ENCODE data around the gene YOD1. TPM values are rescaled to one million over a fixed set of nuclear protein-coding genes. Genes with fewer than 3 reads are reported as not detected.

YOD1 gene
- total and polyA plus RNA-seq, 2 of the 13 experiments (the other 11 are each of a cell fraction or from before 2014, with no cell fraction given), result 3.4 to 9.1 TPM

DNA sequence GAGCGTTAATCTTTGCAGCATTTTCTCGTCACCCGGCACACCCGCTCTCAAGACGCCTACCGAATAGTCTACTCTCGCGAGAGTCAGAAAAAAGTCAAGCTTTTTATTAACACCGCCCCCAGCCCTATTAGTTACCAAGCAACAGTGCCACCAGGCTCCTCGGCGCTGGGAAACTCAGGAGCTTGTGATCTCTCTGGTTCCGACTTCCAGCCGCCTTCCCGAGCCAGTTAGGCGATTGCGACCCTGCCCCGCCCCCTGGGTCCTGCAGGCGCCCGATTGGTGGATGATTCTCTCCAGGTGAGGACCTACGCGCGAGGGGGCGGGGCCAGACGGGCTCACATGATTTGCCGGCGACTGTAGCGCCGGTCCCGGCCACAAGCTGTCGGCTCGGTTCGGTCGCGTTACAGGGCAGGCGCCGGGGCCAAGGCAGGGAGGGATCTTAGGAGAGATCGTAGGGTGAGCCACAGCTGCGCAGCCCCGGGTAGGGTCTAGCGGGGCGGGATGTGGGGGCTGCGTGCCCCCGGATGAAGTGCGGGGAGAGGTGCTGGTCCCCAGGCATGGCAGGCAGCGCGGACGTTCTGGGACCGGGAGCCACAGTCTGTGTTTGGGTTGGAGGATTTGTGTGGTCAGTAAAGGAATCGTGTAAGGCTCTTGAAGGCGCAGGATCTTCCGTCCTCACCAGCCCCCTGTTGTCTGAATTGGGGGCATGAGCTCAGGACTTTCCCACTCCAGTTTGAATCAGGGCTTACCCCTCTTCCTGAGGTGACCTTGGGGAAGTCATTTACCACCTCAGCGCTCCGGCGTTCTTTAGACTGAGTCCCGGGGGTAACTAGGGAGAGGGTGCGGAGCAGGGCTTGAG, 2.1 kb upstream of the YOD1 start, which contains the start of gene PFKFB2 (continued):
- TF ChIP-seq, protein P1, sequence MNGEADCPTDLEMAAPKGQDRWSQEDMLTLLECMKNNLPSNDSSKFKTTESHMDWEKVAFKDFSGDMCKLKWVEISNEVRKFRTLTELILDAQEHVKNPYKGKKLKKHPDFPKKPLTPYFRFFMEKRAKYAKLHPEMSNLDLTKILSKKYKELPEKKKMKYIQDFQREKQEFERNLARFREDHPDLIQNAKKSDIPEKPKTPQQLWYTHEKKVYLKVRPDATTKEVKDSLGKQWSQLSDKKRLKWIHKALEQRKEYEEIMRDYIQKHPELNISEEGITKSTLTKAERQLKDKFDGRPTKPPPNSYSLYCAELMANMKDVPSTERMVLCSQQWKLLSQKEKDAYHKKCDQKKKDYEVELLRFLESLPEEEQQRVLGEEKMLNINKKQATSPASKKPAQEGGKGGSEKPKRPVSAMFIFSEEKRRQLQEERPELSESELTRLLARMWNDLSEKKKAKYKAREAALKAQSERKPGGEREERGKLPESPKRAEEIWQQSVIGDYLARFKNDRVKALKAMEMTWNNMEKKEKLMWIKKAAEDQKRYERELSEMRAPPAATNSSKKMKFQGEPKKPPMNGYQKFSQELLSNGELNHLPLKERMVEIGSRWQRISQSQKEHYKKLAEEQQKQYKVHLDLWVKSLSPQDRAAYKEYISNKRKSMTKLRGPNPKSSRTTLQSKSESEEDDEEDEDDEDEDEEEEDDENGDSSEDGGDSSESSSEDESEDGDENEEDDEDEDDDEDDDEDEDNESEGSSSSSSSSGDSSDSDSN (CRISPR knock-in tag; IDR thresholded peaks at IDR 0.05), result peak; percentile 76
- TF ChIP-seq ARNT2 (CRISPR knock-in tag; IDR thresholded peaks at IDR 0.05; ENCODE audit: low read depth) (peak; percentile 26), PITX1 (CRISPR knock-in tag; IDR thresholded peaks at IDR 0.05) (no peak), ZNF501 (CRISPR knock-in tag; IDR thresholded peaks at IDR 0.05) (peak; percentile 81), FOXP1 (IDR thresholded peaks at IDR 0.05) (no peak), FOXP1 (CRISPR knock-in tag; IDR thresholded peaks at IDR 0.05) (no peak), RXRB (CRISPR knock-in tag; IDR thresholded peaks at IDR 0.05; ENCODE audit: borderline replicate concordance) (no peak), EHMT2 (IDR thresholded peaks at IDR 0.05; ENCODE audit: borderline replicate concordance, low read depth, low read length) (no peak), PCBP1 (IDR thresholded peaks at IDR 0.05; ENCODE audit: borderline replicate concordance, low read depth, low read length) (no peak), FOSL1 (CRISPR knock-in tag; IDR thresholded peaks at IDR 0.05; ENCODE audit: borderline replicate concordance) (no peak), BRD4 (CRISPR knock-in tag; IDR thresholded peaks at IDR 0.05) (0 out of 2 replicates have a peak, but pooled peaks have one; percentile 62)
- TF ChIP-seq, protein P2, sequence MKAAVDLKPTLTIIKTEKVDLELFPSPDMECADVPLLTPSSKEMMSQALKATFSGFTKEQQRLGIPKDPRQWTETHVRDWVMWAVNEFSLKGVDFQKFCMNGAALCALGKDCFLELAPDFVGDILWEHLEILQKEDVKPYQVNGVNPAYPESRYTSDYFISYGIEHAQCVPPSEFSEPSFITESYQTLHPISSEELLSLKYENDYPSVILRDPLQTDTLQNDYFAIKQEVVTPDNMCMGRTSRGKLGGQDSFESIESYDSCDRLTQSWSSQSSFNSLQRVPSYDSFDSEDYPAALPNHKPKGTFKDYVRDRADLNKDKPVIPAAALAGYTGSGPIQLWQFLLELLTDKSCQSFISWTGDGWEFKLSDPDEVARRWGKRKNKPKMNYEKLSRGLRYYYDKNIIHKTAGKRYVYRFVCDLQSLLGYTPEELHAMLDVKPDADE (CRISPR knock-in tag; IDR thresholded peaks at IDR 0.05), result no peak
- TF ChIP-seq, protein P3, sequence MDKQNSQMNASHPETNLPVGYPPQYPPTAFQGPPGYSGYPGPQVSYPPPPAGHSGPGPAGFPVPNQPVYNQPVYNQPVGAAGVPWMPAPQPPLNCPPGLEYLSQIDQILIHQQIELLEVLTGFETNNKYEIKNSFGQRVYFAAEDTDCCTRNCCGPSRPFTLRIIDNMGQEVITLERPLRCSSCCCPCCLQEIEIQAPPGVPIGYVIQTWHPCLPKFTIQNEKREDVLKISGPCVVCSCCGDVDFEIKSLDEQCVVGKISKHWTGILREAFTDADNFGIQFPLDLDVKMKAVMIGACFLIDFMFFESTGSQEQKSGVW (CRISPR knock-in tag; IDR thresholded peaks at IDR 0.05; ENCODE audit: borderline replicate concordance), result no peak
- TF ChIP-seq, protein P4, sequence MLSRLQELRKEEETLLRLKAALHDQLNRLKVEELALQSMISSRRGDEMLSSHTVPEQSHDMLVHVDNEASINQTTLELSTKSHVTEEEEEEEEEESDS (CRISPR knock-in tag; IDR thresholded peaks at IDR 0.05; ENCODE audit: borderline replicate concordance), result no peak
- TF ChIP-seq, protein P5, sequence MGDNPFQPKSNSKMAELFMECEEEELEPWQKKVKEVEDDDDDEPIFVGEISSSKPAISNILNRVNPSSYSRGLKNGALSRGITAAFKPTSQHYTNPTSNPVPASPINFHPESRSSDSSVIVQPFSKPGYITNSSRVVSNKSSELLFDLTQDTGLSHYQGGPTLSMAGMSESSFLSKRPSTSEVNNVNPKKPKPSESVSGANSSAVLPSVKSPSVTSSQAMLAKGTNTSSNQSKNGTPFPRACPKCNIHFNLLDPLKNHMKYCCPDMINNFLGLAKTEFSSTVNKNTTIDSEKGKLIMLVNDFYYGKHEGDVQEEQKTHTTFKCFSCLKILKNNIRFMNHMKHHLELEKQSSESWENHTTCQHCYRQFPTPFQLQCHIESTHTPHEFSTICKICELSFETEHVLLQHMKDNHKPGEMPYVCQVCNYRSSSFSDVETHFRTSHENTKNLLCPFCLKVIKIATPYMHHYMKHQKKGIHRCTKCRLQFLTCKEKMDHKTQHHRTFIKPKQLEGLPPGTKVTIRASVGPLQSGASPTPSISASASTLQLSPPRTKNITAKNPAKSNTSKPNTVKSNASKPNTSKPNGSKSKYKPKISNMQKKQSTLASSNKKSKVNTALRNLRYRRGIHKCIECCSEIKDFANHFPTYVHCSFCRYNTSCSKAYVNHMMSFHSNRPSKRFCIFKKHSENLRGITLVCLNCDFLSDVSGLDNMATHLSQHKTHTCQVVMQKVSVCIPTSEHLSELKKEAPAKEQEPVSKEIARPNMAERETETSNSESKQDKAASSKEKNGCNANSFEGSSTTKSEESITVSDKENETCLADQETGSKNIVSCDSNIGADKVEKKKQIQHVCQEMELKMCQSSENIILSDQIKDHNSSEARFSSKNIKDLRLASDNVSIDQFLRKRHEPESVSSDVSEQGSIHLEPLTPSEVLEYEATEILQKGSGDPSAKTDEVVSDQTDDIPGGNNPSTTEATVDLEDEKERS (CRISPR knock-in tag; IDR thresholded peaks at IDR 0.05), result no peak
- TF ChIP-seq, protein P6, sequence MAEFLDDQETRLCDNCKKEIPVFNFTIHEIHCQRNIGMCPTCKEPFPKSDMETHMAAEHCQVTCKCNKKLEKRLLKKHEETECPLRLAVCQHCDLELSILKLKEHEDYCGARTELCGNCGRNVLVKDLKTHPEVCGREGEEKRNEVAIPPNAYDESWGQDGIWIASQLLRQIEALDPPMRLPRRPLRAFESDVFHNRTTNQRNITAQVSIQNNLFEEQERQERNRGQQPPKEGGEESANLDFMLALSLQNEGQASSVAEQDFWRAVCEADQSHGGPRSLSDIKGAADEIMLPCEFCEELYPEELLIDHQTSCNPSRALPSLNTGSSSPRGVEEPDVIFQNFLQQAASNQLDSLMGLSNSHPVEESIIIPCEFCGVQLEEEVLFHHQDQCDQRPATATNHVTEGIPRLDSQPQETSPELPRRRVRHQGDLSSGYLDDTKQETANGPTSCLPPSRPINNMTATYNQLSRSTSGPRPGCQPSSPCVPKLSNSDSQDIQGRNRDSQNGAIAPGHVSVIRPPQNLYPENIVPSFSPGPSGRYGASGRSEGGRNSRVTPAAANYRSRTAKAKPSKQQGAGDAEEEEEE (CRISPR knock-in tag; IDR thresholded peaks at IDR 0.05; ENCODE audit: borderline replicate concordance), result no peak
- TF ChIP-seq, protein P7, sequence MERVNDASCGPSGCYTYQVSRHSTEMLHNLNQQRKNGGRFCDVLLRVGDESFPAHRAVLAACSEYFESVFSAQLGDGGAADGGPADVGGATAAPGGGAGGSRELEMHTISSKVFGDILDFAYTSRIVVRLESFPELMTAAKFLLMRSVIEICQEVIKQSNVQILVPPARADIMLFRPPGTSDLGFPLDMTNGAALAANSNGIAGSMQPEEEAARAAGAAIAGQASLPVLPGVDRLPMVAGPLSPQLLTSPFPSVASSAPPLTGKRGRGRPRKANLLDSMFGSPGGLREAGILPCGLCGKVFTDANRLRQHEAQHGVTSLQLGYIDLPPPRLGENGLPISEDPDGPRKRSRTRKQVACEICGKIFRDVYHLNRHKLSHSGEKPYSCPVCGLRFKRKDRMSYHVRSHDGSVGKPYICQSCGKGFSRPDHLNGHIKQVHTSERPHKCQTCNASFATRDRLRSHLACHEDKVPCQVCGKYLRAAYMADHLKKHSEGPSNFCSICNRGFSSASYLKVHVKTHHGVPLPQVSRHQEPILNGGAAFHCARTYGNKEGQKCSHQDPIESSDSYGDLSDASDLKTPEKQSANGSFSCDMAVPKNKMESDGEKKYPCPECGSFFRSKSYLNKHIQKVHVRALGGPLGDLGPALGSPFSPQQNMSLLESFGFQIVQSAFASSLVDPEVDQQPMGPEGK (CRISPR knock-in tag; IDR thresholded peaks at IDR 0.05), result no peak
